Thoracic aorta (tissue), 2 donors: ENCODE data around the gene OR8I2. TPM values are rescaled to one million over a fixed set of nuclear protein-coding genes. Genes with fewer than 3 reads are reported as not detected.

ENCODE experiments used
- total RNA-seq, 2 donors: library from RNA; depleted of rRNA; stranded (reverse); fragments of >200 nt; gene quantifications; one replicate each; pipeline versions ENCODE4 v1.1.0 to v1.2.3, GENCODE V29; 2016

Gene OR8I2
- total RNA-seq, 2 donors from 2014 or later: not detected

Other genes starting within 250 kb of the OR8I2 start
- not detected for gene TRIM51, start 210.0 kb upstream of the OR8I2 start, total RNA-seq
- not detected for gene OR5W2, start 178.7 kb upstream of the OR8I2 start, total RNA-seq
- gene OR5I1, start 156.9 kb upstream of the OR8I2 start, total RNA-seq: not detected
- not detected for gene OR10AG1, start 123.4 kb upstream of the OR8I2 start, total RNA-seq
- not detected for gene OR5F1, start 98.7 kb upstream of the OR8I2 start, total RNA-seq
- not detected for gene OR5AS1, start 65.7 kb upstream of the OR8I2 start, total RNA-seq
- not detected for gene OR8H2, start 10.4 kb downstream of the OR8I2 start, total RNA-seq
- not detected for gene OR8H3, start 29.1 kb downstream of the OR8I2 start, total RNA-seq
- gene OR8J3, start 46.9 kb downstream of the OR8I2 start, total RNA-seq: not detected
- not detected for gene OR8K5, start 67.0 kb downstream of the OR8I2 start, total RNA-seq
- not detected for gene OR5J2, start 83.3 kb downstream of the OR8I2 start, total RNA-seq
- gene OR5T2, start 140.9 kb downstream of the OR8I2 start, total RNA-seq: not detected
- not detected for gene OR5T3, start 158.9 kb downstream of the OR8I2 start, total RNA-seq
- gene OR5T1, start 180.8 kb downstream of the OR8I2 start, total RNA-seq: not detected
- not detected for gene OR8H1, start 198.9 kb downstream of the OR8I2 start, total RNA-seq
- not detected for gene OR8K3, start 221.8 kb downstream of the OR8I2 start, total RNA-seq